HG02840 (cell line): ENCODE measurements around the gene ALDH3A1.

Experiments
- ATAC-seq: cut with Tn5 transposase; IDR thresholded peaks from one replicate; pipeline ENCODE4 v1.9.1; 2021; ENCODE audit warnings: mild to moderate bottlenecking, moderate library complexity, moderate number of reproducible peaks; ENCODE audit not compliant: unreplicated experiment, low FRiP score

The ALDH3A1 gene

DNA sequence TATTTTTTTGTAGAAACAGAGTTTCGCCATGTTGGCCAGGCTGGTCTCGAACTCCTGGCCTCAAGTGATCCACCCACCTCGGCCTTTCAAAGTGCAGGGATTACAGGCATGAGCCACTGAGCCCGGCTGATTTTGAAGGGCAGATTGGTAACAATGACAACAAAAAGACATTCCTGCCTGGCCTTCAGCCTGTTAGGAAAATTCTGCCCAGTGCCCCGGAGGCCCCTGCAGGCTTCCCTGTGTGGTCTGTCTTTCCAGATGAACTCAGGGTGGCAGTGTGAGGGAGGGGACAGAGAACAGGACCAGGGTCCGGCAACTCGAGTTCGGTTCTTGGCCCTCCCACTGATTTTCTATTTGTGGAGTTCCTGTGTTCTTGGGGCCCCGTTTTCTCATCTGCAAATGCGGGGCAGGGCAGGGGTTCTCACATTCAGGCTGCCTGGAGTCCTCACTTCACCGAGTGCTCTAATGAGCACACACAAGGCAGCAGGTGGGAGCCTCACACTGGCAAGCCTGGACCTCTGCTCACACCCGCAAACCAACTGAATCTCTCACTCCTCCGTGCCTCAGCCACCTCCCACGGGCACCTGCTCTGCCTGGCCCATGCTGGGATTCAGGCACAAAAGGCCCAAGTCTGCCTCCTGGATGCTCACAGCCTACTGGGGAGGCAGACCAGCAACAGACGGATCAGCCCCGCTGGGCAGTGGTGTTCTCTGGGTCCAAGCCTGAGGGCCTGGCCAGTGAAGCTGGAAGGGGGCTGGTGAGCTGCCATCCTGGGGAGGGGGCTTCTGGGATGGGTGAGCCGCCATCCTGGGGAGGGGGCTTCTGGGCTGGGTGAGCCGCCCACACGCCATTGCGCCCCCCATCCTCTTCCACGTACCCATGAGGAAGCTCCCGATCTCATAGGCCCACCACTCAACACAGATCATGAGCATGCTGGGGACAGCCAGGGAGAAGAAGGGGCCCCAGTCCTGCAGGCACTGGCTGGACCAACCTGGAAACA lies 42.0 kb downstream of the ALDH3A1 start:
- no peak for ATAC-seq

DNA sequence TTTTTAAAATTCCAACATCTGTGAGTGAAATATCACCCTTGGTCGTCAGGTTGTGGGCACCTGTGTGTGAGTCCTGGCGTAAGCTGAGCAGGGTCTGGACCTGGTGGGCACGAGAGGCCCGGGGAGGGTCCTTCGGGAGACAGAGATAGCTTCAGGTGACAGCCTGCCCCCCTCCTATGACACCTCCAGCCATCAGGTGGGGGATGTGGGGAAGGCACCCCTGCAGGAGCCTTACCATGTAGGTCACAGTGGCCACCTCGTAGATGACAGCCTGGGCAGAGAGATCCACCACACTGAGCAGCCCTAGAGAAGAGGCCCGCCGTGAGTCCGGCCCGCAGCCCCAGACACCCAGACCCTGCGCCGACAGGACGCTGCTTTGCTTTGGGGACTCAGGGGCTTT lies 42.9 kb downstream of the ALDH3A1 start:
- no peak for ATAC-seq

DNA sequence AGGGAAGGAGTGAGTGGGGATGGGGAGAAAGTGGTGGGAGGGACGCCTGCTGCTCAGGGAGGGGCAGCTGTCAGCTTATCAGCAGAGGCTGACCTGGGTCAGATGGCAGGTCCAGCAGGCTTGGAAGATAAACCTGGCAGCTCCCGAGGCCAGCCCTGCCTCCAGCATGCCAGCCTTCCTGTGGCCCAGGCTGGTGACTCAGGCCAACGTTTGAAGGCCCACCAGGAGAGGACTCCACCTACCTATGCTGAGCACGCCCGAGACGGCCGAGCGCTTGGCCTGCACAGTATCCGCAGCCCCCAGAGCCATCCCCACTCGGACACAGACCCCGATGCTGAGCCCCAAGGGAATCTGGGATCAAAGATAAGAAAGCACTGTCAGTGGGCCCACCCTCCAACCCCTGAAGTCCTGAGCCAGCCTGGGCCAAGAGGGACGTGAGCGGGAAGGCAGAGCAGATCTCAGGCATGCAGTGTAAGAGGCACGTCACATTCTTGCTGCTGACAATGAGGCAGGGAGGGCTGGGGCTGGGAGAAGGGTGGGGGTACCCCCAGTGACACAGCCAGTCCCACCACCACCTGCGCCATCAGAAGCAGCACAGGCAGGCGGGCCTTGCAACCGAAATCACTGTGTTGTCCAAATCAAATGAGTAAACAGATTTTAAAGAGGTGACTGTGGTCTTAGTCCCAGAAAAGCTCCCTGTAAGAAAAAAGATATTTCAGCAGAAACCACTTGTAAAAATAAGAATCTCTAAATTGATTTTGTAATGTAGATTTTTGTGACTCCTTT lies 44.1 kb downstream of the ALDH3A1 start:
- ATAC-seq, result no peak

DNA sequence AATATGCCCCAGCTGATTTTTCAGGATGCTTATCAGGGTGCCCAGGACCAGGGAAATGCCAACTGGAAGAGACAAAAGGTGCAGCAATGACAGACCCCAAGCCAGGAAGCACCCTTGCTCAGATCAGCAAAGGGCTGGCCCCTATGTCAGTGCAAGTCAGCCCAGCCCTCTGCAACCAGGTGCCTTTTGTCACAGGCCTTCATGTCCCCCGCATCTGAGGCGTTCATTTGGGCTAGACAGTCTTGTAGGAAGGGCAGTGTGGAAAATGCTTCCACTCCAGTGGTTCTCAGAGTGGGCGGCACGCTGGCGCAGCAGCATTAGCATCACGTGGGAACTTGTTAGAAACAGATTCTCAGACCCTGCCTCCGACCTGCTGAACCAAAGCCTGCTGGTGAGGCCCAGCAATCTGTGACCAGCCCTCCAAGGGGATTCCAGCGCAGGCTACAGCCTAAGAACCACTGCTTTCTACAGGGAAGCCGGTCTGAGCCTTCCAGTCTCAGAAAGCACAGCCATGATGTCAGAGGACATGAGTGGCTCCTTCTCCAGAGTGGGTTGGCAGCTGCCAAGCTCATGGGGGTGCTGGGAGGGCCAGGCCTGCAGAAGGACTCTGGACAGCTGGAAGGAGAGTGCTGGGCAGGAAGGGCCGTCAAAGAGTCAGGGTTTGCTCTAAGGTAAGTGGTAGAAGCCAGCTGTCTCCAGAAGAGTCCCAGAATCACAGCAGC lies 44.8 kb downstream of the ALDH3A1 start:
- ATAC-seq, result no peak

DNA sequence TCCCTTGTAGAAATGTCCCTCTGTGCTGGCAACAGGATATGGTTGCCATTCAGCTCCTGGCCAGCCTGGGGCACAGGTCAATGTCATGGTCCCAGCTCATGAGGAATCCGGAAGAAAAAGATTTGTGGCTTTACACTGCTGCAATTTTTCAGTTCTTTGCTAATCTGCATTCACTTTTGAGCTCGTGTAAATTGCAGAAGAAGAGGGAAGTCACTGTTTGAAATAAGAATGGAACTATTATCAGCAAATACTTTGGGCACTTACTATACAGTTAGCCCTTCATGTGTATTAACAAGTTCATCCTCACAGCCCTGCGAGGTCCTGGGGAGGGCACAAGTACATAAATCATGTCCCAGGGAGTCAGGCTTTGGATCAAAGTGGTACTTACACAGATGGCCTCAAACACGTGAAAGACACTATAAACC lies 45.9 kb downstream of the ALDH3A1 start:
- ATAC-seq, result no peak
